HG03432 (cell line): ENCODE measurements around the gene CEP295NL.
"Not testable (repeated sequence)": the region's sequence is repeated elsewhere in the genome, so short reads cannot be mapped to it uniquely, and the experiment has no call there.

Experiments used
- ATAC-seq: cut with Tn5 transposase; IDR thresholded peaks from one replicate; pipeline ENCODE4 v1.9.1; 2021; ENCODE audit warnings: mild to moderate bottlenecking, moderate library complexity; ENCODE audit not compliant: unreplicated experiment

CEP295NL gene

GRCh38 chr17:78910497-78911284, 7.7 kb upstream of the CEP295NL start:
- ATAC-seq: no peak

GRCh38 chr17:78908426-78908825, 5.4 kb upstream of the CEP295NL start:
- ATAC-seq: no peak

- no peak for ATAC-seq
These were observed 2.5 kb upstream of the CEP295NL start for GRCh38 chr17:78905541-78905940.

- ATAC-seq: no peak
These were observed 2.1 kb upstream of the CEP295NL start for GRCh38 chr17:78905116-78905515.

GRCh38 chr17:78904371-78904770, 1.4 kb upstream of the CEP295NL start:
- no peak for ATAC-seq

- not testable (repeated sequence) for ATAC-seq
These were observed 770 bp downstream of the CEP295NL start for GRCh38 chr17:78902231-78902630.

GRCh38 chr17:78901806-78902205, 1.2 kb downstream of the CEP295NL start:
- no peak for ATAC-seq

- no peak for ATAC-seq
These were observed 2.2 kb downstream of the CEP295NL start for GRCh38 chr17:78900816-78901215.

GRCh38 chr17:78899361-78900260, 3.4 kb downstream of the CEP295NL start:
- ATAC-seq: no peak

- no peak for ATAC-seq
These were observed 4.1 kb downstream of the CEP295NL start for GRCh38 chr17:78898947-78899346.

- no peak for ATAC-seq
These were observed 4.7 kb downstream of the CEP295NL start for GRCh38 chr17:78898075-78898836.

GRCh38 chr17:78897664-78898047, 5.3 kb downstream of the CEP295NL start:
- no peak for ATAC-seq

- no peak for ATAC-seq
These were observed 6.0 kb downstream of the CEP295NL start for GRCh38 chr17:78896834-78897663.

GRCh38 chr17:78896091-78896833, 6.7 kb downstream of the CEP295NL start:
- ATAC-seq: no peak

GRCh38 chr17:78895322-78895721, 7.7 kb downstream of the CEP295NL start:
- no peak for ATAC-seq

- ATAC-seq: no peak
These were observed 9.3 kb downstream of the CEP295NL start for GRCh38 chr17:78893684-78894083.

- ATAC-seq: no peak
These were observed 10.0 kb downstream of the CEP295NL start for GRCh38 chr17:78892936-78893379.

GRCh38 chr17:78892520-78892919, 10.5 kb downstream of the CEP295NL start:
- ATAC-seq: no peak

GRCh38 chr17:78892062-78892456, 10.9 kb downstream of the CEP295NL start:
- ATAC-seq: no peak
